Hepatocyte (in vitro differentiated cells): Measurements from ENCODE around the gene TPD52L2. TPM values are rescaled to one million over a fixed set of nuclear protein-coding genes. Genes with fewer than 3 reads are reported as not detected.
A peak's percentile ranks its signal among the peaks of the same experiment; 100 is the strongest.

Experiments
- DNase-seq: peaks from one replicate; pipeline ENCODE4 v3.0.0-alpha.2; 2016; ENCODE audit warnings: low spot score
- H2AFZ ChIP-seq: fragments of 200-600 bp; sonication (generic); 2 replicates; pipeline ENCODE4 v1.6.0; 2016; ENCODE audit warnings: antibody characterized with exemption, mild to moderate bottlenecking
- H3K27ac ChIP-seq: fragments of 200-600 bp; sonication (generic); 2 replicates; pipeline ENCODE4 v1.5.1; 2016; ENCODE audit warnings: mild to moderate bottlenecking
- H3K27me3 ChIP-seq: fragments of 200-600 bp; sonication (generic); 2 replicates; pipeline ENCODE4 v1.6.1; 2016
- H3K36me3 ChIP-seq: fragments of 200-600 bp; sonication (generic); replicated peaks from 2 replicates; pipeline ENCODE4 v1.5.1; 2016; ENCODE audit warnings: low read depth; ENCODE audit not compliant: insufficient read depth
- H3K4me1 ChIP-seq: fragments of 200-600 bp; sonication (generic); 2 replicates; pipeline ENCODE4 v1.5.1; 2016; ENCODE audit warnings: mild to moderate bottlenecking, moderate library complexity; ENCODE audit not compliant: insufficient read depth
- H3K4me2 ChIP-seq: fragments of 200-600 bp; sonication (generic); 2 replicates; pipeline ENCODE4 v1.6.0; 2016
- H3K4me3 ChIP-seq: fragments of 200-600 bp; sonication (generic); 2 replicates; pipeline ENCODE4 v1.5.1; 2016; ENCODE audit warnings: mild to moderate bottlenecking
- H3K79me2 ChIP-seq: fragments of 200-600 bp; sonication (generic); 2 replicates; pipeline ENCODE4 v1.6.0; 2017; ENCODE audit warnings: mild to moderate bottlenecking
- H3K9me2 ChIP-seq: fragments of 200-600 bp; sonication (generic); replicated peaks from 2 replicates; pipeline ENCODE4 v1.6.0; 2017; ENCODE audit warnings: mild to moderate bottlenecking; ENCODE audit not compliant: insufficient read depth
- H3K9me3 ChIP-seq: fragments of 200-600 bp; sonication (generic); 2 replicates; pipeline ENCODE4 v1.5.1; 2016; ENCODE audit warnings: low read depth, mild to moderate bottlenecking
- H4K20me1 ChIP-seq: fragments of 200-600 bp; sonication (generic); 2 replicates; pipeline ENCODE4 v1.6.0; 2016; ENCODE audit warnings: mild to moderate bottlenecking; ENCODE audit not compliant: insufficient read depth, poor library complexity, severe bottlenecking
- EZH2 ChIP-seq: fragments of 200-600 bp; sonication (generic); IDR thresholded peaks from 2 replicates; pipeline ENCODE4 v1.6.1; 2016; ENCODE audit warnings: antibody characterized with exemption, mild to moderate bottlenecking, borderline replicate concordance
- EZH2phosphoT487 ChIP-seq: fragments of 200-600 bp; sonication (generic); IDR thresholded peaks from one replicate; pipeline ENCODE4 v1.6.1; 2018; ENCODE audit warnings: antibody characterized with exemption, mild to moderate bottlenecking, low read depth, moderate library complexity; ENCODE audit not compliant: unreplicated experiment, severe bottlenecking
- WGBS: methylation state at CpG from one replicate; pipeline ENCODE4 v1.1.6; 2016; ENCODE audit warnings: low lambda C conversion rate; ENCODE audit errors: missing lambda C conversion rate; 5-methylcytosine and 5-hydroxymethylcytosine counted together
- polyA plus RNA-seq: library from polyadenylated mRNA; unstranded; fragments of >200 nt; fragmentation: Nextera tagmentation; extraction: Ambion mirVana; gene quantifications from 2 replicates; pipeline ENCODE4 v1.2.1, GENCODE V29; 2016
- total RNA-seq: library from RNA; depleted of rRNA; stranded (reverse); fragments of >200 nt; gene quantifications from 2 replicates; pipeline ENCODE4 v1.2.3, GENCODE V29; 2014
- TF ChIP-seq, protein P1 (sequence below): fragments of 200-600 bp; sonication (generic); IDR thresholded peaks from 2 replicates; pipeline ENCODE4 v1.5.1; 2016; ENCODE audit warnings: antibody characterized with exemption, mild to moderate bottlenecking; ENCODE audit not compliant: poor library complexity

The TPD52L2 gene
- total and polyA plus RNA-seq, 2 experiments from 2014 or later, result 83.2 to 93.8 TPM

DNA sequence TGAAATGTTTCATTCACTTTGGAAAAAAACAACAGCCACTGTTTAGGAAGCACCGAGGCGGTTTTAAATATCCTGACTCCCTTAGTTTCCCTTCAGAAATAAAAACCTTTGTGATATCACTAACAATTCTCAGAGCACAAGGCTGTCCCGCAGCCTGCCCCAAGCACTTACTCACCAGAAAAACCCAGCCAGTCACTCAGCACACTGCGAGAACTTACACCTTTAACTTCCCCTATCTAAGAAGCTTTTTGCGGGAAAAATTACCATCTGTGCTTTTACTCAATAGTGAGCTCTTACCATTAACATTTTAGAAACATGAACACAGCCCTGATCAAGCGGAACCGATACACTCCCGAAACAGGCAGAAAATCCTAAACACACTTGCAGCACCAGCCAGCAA is 43.3 kb upstream of the TPD52L2 start:
- TF ChIP-seq EZH2 (no peak), EZH2phosphoT487 (no peak)
- TF ChIP-seq, protein P1, sequence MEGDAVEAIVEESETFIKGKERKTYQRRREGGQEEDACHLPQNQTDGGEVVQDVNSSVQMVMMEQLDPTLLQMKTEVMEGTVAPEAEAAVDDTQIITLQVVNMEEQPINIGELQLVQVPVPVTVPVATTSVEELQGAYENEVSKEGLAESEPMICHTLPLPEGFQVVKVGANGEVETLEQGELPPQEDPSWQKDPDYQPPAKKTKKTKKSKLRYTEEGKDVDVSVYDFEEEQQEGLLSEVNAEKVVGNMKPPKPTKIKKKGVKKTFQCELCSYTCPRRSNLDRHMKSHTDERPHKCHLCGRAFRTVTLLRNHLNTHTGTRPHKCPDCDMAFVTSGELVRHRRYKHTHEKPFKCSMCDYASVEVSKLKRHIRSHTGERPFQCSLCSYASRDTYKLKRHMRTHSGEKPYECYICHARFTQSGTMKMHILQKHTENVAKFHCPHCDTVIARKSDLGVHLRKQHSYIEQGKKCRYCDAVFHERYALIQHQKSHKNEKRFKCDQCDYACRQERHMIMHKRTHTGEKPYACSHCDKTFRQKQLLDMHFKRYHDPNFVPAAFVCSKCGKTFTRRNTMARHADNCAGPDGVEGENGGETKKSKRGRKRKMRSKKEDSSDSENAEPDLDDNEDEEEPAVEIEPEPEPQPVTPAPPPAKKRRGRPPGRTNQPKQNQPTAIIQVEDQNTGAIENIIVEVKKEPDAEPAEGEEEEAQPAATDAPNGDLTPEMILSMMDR, result no peak
- no peaks in the 10 kb centered on the region for H3K4me1 ChIP-seq
- H4K20me1 ChIP-seq, result no peaks in the 10 kb centered on the region
- H3K27ac ChIP-seq, result no peak overlapping the region
- H3K9me2 ChIP-seq, result no peaks in the 10 kb centered on the region
- no peaks in the 10 kb centered on the region for H3K9me3 ChIP-seq
- H2AFZ ChIP-seq, result no peak overlapping the region
- no peak overlapping the region for H3K4me3 ChIP-seq
- no peak for DNase-seq
- H3K36me3 ChIP-seq, result no peaks in the 10 kb centered on the region
- no peaks in the 10 kb centered on the region for H3K27me3 ChIP-seq
- H3K79me2 ChIP-seq, result no peaks in the 10 kb centered on the region
- no peak overlapping the region for H3K4me2 ChIP-seq
- 98% methylated on average over 8 of the region's 8 CpGs for WGBS

DNA sequence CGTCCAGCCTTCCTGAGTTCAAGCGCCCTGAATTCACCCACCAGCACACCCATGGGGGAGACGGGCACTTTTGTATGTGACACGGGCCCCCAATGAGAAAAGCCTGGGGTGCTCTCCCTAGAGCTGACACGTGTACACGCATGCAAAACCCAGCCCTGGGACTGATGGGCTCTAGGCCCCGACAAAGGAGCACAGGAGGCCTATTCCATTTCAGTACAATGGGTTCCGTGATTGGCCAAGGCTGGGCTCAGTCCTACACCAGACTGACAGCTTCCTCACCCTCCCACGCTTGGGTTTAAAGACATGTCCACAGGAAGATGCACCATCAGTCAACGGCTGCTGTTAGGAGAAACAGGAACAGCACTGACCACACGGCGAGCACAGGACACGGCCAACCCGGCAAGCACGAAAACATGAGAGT is 42.8 kb upstream of the TPD52L2 start:
- TF ChIP-seq EZH2phosphoT487, result no peak
- TF ChIP-seq EZH2, result no peak
- TF ChIP-seq, protein P1, result no peak
- H3K27ac ChIP-seq, result no peak overlapping the region
- H4K20me1 ChIP-seq, result no peaks in the 10 kb centered on the region
- H3K4me2 ChIP-seq, result no peak overlapping the region
- 92% methylated on average over 15 of the region's 15 CpGs for WGBS
- H3K36me3 ChIP-seq, result no peaks in the 10 kb centered on the region
- no peaks in the 10 kb centered on the region for H3K4me1 ChIP-seq
- no peaks in the 10 kb centered on the region for H3K79me2 ChIP-seq
- H3K4me3 ChIP-seq, result no peak overlapping the region
- H3K27me3 ChIP-seq, result no peaks in the 10 kb centered on the region
- DNase-seq, result no peak
- H2AFZ ChIP-seq, result no peak overlapping the region
- H3K9me2 ChIP-seq, result no peaks in the 10 kb centered on the region
- no peaks in the 10 kb centered on the region for H3K9me3 ChIP-seq

DNA sequence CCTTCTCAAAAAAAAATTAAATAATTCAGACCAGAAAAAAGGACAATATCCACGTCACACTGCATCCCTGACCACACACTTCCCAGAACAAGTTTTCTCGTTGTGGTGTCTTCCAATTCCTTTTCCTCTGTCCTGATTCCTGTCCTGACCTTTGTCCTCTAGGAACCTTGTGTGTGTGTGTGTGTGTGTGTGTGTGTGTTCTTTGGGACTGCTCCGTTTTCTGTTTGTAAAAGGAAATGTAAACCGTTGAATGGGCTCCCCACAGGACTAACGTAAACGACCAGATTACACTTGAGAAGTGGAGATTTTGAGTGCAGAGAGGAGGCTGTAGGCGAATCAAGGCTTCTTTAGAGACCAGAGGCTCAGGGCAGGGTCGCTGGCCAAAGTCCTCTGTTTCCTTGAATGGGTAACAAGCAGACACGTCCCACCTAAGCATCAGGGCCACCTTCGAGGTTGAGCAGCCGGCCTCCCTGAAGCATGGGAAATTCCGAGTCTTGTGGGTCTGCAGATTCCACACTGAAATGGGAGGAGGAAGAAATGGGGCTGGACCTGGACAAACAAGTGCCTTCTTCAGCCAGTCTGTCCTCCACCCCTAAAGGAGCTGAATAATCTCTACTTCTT is 41.3 kb upstream of the TPD52L2 start:
- 49% methylated on average over 12 of the region's 12 CpGs for WGBS
- H3K79me2 ChIP-seq, result peaks cover 13% of the 10 kb centered on the region
- H3K4me3 ChIP-seq, result no peak overlapping the region
- no peaks in the 10 kb centered on the region for H3K9me3 ChIP-seq
- no peak for TF ChIP-seq EZH2phosphoT487
- TF ChIP-seq EZH2, result no peak
- TF ChIP-seq, protein P1, result no peak
- no peaks in the 10 kb centered on the region for H3K9me2 ChIP-seq
- H3K27ac ChIP-seq, result no peak overlapping the region
- no peaks in the 10 kb centered on the region for H3K4me1 ChIP-seq
- DNase-seq, result no peak
- no peak overlapping the region for H2AFZ ChIP-seq
- no peaks in the 10 kb centered on the region for H4K20me1 ChIP-seq
- peaks cover 5% of the 10 kb centered on the region for H3K27me3 ChIP-seq
- no peaks in the 10 kb centered on the region for H3K36me3 ChIP-seq
- peak overlapping the region; percentile 44 for H3K4me2 ChIP-seq
